Frontal cortex (tissue), 4 donors: ENCODE results near the gene MBNL2. TPM values are rescaled to one million over a fixed set of nuclear protein-coding genes. Genes with fewer than 3 reads are reported as not detected.

Experiments used
- DNase-seq, 2 donors: peaks; one replicate each; pipeline ENCODE4 v3.0.0; 2012; ENCODE audit warnings: low spot score in 2 of 2
- FAIRE-seq: peaks from 2 replicates; lab custom pipeline; 2012; peaks lifted over from hg19 to GRCh38; lab: Jason Lieb, UNC
- total RNA-seq: library from RNA; depleted of rRNA; stranded (reverse); fragments of >200 nt; gene quantifications from one replicate; pipeline ENCODE4 v1.2.3, GENCODE V29; 2014
- donor health status: control.
- donor health status: control.
- donor health status: control.

MBNL2 gene
- total RNA-seq, 1 donor from 2014 or later, result 26.5 TPM

DNA sequence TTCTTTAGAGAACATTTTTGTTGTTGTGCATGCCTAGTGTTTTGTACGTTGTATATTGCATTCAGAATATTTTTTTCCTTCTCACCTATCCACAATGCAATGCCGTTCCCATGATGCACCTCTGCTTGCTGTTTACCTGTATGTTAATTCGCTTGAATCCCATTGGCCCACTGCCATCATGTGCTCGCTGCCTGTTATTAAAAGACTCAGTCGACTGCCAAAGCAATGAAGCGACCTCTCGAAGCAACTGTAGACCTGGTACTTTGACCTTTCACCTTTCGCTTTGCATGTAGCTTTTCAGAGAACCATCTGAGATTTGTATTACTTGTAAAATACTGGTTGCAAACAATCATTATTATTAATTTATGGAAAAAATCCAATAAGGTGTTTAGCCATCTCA is 134.5 kb downstream of the MBNL2 start:
- DNase-seq, result no peak
- peak; percentile 10 for FAIRE-seq

DNA sequence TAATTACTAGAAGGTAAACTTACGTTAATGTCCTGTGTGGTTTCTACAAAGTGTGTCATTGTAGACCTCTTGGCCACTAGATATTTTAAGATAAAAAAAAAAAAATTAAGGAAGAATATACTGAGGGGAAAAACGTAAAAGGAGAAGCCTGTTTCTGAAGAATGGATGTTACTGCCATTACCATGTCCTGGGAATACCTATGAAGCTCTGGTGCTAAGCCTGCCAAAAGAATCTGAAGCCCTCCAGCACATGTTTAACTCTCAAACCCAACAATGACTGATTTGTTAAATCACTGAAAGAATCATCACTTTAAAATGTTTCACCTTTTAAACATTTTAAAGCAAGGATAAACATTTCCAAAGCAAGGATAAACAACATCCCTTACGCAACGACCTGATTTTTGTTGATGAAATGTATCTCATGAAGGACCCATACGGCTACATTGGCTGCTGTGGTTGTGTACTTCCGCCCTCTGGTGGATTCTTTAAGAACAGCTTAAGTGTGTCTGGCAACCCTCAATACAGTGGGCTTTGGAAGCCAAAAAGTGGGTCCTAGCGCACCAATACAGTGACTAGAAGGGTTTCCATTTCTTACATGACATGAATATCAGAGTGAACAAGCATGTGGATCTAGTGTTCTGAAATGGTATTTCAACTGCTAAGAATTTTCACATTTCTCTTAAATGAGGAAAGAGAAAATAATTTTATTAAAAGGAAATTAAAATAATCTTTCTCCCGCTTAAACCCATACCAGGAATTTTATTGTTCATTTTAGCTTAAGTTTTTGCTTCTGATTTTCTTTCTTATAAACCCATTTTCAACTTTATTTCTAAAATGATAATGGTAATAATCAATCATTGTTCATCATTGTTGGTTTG is 137.3 kb downstream of the MBNL2 start:
- DNase-seq (no peak), FAIRE-seq (no peak)

DNA sequence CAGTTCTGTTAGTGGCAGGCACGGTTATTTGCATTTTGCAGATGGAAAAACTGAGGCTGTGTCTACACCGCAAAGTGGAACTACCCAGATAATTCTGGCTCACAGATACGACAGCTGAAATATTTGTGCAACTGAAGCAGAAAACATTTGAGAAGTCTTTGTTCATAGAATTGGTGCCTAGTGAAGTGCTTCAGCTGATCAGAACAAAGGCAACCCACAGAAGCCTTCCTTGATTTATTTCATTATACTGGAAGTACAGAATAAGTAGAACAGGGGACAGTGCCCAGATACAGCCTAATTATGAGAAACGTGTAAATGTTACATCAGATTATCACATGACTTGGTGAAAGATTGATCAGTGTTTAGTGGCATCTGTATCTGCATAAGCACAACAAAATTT is 138.5 kb downstream of the MBNL2 start:
- FAIRE-seq, result no peak
- DNase-seq, result no peak

DNA sequence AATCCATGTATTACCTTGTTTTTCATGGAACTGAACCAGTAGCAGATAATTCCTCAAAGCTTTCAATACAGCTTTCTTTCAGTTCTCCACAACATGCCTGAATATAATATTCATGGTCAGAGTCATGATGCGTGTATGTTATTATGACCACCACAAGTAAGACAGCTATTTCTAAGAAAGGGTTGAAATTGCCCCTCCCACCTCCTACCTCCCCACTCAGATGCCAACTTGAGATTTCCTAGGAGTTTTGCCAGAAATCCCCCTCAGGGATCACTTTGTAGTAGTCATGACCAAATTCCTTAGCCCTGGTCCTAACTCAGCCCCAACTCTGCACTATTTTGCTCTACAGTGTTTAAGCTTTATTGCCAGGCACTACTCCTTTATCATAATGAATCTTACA is 141.9 kb downstream of the MBNL2 start:
- FAIRE-seq, result no peak
- DNase-seq, result no peak

DNA sequence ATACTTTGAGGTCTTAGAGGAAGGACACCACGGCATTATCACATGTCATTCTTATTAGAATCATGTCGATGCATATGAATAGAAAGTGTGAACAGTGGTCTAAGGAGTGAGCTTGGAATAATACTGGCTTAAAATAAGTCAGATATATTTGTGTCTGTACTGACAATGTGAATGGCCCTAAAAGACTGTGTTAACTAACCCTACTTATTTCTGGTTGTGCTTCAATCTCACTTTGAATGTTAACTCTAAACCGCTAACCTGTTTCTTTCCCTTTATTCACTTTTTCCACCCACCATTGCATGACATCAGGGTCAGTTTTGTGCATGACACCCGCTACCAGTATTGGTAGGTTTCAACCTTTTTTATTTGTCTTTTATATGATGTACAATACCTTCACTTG is 142.7 kb downstream of the MBNL2 start:
- FAIRE-seq (no peak), DNase-seq (no peak)

DNA sequence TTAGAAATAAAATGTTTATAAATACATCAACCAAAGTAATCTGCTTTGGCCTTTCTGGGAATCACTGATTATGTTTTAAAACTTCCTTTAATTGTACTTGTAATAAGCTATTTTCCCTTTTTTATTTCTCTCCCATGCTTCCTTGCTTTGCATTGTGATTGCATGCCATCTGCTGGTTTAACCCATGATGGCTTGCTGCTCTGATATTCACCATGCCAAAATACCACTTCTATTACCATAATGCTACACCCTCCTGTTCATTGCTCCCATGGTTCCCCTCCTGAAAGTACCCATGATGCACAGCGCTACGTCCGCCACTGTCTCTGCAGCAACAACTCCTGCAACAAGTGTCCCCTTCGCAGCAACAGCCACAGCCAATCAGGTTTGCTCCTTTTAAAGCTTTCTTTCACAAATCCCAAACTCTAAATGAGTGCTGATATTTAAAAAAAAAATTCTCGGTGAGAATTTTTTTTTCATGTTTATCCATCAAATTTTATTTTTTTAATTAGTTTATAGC is 144.1 kb downstream of the MBNL2 start:
- DNase-seq (no peak), FAIRE-seq (no peak)

- FAIRE-seq (no peak), DNase-seq (no peak)
Observed at GRCh38 chr13:97367016-97367822, 145.1 kb downstream of the MBNL2 start.

DNA sequence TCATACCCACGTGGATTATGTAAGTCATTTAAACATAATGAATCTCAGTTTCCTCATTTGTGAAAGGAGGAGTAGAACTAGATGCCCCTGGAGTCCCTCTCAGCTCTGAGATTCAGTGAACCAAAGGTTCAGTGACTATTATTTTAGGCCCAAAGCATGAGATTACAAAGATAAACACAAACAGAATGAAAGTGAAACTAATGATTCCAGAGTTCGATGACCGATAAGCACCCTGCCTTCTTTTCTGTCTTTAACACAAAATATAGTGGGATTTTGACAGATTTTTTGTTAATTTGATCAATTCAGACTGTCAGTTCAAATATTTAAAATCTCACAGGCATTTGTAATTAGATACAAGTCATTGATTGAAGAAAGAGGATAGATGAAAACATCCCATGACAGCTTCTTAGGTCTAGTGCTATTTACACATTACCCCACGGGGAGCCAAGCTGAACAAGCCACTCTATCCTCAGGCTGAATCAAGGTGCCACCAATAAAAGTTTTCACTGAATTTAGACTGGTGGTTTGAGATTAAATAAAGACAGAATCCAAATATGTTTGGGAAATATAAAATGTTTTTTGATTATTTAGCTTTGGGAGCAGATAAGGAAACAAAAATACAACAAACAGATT is 147.2 kb downstream of the MBNL2 start:
- DNase-seq (no peak), FAIRE-seq (no peak)

DNA sequence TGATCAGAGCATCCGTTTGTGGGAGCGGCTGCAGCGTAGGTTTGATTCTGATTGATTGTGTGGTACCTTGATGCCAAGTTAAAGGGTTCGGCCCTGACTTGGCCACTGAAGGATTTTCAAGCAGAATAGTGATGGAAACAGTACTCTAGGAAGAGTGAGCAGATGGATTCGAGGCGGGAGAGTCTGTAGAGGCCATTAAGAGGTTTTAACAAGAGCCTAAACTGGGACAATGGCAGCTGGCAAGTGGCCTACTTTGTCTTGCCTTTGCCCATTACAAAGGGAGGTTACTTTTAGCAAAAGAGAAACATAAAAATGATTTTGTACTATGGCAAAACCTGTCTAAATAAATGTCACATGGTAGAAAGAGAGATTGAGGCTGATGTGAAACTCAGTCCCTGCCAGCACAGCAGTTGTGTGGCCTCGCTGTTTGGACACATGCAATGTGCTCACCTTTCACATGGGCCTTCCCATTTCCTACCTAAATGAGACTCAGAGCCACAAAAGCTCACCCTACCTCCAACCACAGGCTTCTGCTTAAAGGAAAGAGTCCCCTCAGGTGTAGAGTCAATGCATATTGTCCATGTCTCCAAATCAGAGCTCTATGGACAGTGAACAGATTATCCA is 149.5 kb downstream of the MBNL2 start:
- DNase-seq (no peak), FAIRE-seq (no peak)

DNA sequence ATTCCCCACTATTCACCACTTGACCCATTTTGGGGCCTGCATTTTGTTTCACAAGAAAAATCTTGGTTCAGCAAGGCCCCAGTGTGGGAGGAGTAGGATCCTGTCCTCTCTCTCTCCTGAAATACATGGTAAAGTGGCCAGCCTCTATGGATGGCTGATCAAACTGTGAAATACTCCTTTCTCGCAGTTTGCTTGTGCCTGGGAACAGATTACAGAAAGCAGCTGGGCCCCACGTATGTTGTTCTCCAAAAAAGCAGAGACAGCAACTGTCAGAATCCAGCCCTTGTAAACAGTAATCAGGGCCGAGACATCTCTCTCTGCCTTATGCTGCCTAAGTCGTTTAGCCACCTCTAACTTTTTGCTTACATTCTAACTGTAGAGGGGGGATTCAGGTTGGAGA is 150.8 kb downstream of the MBNL2 start:
- DNase-seq, result no peak
- no peak for FAIRE-seq

DNA sequence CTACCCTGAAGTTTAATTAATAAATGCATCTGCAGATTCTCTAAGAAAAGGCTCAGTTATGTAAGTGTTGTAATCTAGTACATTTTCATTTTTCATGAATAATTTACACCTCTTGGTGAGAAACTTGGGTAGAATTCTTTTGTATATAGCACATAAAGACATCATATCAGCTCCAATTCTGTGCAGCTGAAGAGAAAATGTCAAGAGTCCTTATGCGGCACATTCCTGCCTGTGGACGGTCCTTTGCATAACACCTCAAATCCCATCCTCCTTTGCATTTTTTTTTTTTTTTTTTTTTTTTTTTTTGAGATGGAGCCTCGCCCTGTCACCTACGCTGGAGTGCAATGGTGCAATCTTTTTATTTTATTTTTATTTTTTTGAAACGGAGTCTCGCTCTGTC is 151.7 kb downstream of the MBNL2 start:
- FAIRE-seq, result no peak

DNA sequence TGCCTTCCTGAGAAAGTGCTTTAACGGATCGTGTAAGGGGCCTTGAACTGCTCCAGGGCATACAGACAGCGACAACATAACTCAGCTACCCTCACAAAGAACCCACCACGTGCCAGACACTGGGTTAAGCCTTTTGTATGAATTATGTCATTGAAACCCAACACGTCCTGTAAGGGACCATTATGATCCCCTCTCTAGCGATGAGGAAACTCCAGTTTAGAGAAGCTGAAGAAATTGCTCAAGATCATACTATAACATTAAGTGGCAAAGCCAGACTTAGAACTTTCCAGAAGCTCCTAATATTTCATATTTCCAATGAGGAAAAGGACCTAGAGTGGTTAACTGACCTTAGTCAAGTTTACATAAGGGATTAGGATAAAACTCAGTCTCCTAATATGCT is 154.8 kb downstream of the MBNL2 start:
- no peak for FAIRE-seq

More for the DNA sequence above, 151.7 kb downstream of the MBNL2 start:
- no peak for DNase-seq

GRCh38 chr13:97379386-97379785 is 157.3 kb downstream of the MBNL2 start:
- FAIRE-seq (no peak), DNase-seq (no peak)

More for the DNA sequence above, 154.8 kb downstream of the MBNL2 start:
- no peak for DNase-seq

DNA sequence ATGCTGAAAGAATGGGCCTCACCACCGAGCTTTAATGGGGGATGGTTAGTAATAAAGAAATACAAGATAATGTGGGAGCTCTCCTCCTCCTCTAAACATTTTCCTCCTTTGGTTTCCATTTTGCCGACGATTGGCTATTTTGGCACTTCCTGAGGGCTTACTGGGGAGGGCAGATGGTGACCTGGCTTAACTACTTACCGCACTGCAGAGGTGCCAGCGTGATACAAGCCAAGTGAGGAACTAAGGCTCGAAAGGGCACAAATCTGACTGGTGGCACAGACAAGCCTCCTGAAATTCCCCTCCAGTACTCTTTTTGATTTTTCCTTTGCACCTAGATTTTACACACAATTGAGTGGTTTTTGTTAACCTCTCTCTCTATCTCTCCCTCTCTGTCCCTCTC is 158.6 kb downstream of the MBNL2 start:
- FAIRE-seq, result no peak
- no peak for DNase-seq

- DNase-seq (no peak), FAIRE-seq (no peak)
Observed at GRCh38 chr13:97381189-97381588, 159.1 kb downstream of the MBNL2 start.

GRCh38 chr13:97382276-97382675 is 160.1 kb downstream of the MBNL2 start:
- DNase-seq, result no peak
- no peak for FAIRE-seq

GRCh38 chr13:97384371-97384770 is 162.2 kb downstream of the MBNL2 start:
- no peak for DNase-seq
- no peak for FAIRE-seq

GRCh38 chr13:97385146-97385545 is 163.0 kb downstream of the MBNL2 start:
- no peak for DNase-seq
- no peak for FAIRE-seq

DNA sequence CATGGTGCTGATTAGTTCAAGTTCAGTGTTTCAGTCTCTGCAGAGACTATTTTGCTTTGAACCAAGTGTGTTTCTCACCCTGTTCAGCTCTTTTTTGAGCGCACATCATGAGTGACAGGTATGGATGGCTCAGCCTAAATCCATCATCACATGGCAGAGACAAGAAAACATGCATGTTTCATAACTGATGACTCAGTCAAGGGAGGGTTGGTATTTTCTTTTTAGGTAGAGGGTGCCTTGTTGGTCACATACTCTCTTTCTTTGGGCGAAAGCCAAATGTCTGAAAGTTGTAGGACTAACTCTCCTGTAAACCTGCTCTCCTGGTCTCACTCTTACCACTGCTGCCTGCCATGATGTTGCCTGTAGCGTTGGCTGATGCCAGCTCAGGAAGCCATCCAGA is 163.7 kb downstream of the MBNL2 start:
- FAIRE-seq, result no peak
- no peak for DNase-seq
